Superior temporal gyrus (tissue), 1 donor: Measurements from ENCODE around the gene DACH1.

Source experiments
- DNase-seq: peaks from one replicate; pipeline ENCODE4 v3.0.0-alpha.2; 2016; ENCODE audit errors: extremely low spot score

Gene DACH1

DNA sequence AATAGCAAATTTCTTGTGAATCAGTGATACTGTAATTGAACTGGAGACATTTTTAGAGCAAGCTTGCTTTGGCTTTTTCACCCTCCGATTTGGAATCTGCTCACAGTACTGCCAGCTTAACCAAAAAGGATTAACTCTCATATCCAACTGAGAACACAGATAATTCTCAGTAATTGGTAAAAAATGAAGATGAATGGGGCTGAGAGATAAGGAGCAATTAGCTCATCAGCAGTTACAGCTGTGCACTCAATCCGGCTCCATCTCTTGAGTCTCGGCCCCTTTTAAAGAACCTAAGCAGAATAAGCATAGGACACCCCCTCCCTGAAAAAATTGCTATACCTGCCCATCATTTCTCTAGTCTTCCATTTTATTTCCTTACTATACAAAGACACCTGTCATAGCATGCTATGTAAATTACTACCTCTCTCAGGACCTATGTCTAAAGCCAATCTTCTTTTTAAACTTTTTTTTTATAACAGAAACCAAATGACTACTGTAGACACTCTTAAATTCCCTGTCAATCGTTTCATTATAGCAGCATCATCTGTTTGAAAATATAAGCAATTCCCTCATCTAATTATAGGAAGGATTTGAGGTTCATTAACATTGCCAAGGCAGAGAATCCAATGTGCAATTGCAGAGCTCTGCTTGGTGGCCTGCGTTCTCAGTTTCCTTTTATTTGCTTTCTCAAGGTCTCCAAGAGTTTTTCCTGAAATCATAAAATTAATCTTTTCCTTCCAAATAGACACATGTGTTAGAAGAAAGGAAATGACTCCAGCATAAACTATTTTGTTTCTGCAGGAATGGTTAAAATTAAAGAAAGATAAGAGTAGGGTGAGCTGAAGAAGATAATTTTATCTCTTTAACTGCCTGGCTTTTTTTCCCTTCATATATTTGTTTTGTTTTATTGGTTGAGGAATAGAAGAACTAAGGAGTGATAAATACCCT is 242.1 kb downstream of the DACH1 start:
- DNase-seq: no peak

DNA sequence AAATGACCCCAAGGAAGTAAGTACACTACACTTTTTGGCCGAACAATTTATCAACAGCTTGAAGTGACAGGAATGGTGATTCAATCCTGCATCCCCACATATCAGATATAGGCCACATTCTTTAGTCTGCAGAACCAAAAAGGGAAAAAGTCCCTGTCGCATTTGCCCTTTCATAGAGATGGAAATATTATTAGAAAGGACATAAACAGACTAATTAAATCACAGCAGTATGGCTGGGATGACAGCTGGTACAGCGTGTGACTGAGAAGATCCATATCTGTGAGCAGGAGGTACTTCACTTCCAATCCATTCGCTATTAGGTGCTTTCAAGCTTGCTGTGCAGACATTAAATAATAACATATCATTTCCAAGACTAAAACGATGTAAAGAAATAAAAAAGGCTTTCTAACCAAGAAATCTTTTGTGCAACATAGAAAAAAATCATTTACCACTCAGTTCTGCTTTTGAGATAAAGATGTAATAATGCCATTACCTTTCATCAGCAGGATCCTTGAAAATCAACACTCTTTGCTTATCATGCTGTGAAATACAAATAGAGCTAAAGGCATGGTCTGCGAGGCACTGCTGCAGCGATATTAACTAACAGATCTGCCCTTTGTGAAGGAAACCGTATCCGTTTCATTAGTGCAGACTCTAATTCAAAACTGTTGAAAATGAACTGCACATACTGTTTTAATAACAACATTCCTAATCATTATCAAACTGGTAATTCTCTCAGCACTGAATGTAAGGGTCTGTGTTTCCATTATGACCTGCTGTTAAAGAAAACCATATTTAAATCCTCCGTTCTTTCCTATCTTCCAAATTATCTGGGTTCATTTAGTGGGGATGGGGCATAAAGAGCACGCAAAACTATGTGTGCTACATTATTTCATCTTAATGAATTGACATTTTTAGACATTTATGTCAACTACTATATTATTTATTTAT is 245.6 kb downstream of the DACH1 start:
- DNase-seq: no peak

DNA sequence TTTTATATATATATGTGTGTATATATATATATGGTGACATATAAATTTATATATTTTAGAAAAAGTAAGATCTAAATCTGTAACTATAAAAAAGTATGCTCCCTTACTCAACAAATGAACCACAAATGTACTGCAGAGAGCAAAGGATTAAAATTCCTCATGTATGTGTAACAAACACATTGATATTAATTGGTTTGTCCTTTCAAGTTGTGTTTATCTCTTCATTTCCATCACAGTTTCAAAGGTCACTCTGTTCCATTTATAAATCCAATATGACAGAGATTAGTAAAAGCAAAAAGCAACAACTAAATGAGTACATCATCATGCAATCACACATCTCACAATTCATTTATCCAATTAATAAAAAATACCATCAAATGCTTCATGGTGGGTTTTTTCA is 247.9 kb downstream of the DACH1 start:
- DNase-seq: no peak

DNA sequence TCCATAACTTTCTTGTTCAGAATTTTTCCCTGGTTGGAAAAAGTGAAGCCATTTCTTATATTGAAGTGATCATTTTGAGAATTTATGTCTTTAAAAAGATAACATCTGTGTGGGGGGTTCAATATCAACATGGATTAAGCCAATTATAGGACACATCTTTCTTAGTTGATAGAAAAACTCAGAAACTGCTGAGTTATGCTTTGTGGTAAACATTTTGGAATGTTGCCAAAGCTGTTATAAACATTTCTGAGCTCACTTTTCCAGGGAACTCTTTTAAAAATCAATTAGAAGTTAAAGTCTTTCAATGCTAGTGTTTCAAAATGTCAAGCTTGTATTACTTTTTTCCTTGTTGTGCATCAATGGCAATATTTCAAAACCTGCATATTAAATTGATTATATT is 248.8 kb downstream of the DACH1 start:
- no peak for DNase-seq

DNA sequence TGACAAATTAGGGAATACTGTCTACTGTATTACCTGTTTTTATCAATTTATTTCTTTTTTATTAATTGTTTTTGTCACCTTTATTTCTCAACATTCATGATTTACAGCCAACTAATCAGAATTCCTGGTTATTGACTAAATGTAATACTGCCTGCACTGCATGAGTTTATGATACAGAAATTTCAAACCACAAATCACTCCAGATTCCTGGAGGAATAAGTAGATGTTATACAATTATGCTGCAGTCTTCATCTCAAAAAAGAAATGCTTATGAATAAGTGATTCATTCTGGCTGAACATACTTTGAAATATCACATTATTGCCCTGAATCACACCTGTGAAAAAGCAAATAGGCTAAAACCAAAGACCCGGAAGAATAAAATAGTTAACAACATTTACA is 249.7 kb downstream of the DACH1 start:
- no peak for DNase-seq

DNA sequence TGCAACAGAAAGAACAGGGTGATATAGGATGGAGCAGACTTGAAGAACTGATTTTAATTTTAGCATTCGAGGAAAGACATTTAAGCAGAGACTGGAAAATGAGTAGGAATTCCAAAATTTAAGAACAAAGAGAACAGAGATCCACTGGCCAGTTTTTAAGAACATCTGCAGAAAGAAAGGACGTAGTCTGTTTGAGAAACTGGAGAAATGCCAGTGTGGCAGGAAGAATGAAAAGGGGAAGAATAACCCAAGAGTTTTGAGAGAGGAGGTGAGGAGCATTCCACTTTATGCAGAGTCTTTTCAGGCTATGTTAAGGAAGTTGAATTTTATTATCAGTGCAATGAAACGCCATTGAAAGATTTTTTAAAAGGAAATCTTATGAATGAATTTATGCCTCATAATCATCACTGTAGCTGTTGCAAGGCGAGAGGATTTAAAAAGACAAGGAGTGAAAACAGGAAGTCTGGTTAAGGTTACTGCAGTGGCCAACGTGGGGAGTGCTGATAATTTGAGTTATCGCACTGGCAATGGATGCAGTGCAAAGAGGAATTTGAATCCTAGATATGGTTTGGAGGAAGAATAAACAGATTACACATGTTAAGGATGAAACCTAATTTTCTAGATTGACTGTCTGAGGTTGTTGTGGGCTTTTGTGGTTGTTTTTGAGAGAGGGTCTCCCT is 253.8 kb downstream of the DACH1 start:
- DNase-seq: no peak

DNA sequence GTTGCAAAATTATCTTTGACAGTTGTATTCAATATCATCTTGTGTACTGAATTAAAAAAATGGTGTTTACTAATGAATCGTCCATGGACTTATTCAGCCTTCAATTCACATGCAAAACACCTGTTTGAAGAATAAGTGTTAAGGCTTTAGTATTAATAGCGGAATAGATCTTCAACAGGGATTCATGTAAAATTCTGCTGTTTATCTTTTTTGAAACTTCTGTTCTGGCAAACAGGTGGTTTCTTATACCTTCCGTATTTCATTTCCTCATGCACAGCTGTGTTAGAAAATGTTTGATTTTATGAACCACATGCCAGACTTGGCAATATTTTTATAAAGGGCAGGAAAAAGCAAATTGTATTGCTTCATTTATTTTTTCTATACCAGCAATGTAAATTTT is 255.7 kb downstream of the DACH1 start:
- DNase-seq: no peak

DNA sequence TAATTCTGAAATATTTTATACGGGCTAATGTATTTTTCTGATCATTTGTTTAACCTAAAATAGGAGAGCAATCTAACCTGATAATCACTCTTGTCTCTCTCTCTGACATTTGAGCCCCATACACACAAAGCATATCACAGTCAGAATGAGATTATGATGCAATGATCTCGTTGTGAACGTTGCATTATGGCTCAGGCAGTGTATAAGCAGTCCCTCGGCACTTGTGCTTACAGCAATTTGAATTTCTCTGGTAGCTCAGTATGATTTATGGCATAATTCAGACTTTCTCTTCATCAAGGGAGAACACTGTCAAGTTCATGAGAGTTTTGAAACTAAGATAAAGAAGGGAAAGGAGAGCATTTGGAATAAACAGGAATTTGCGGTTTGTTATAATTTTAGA is 256.1 kb downstream of the DACH1 start:
- DNase-seq: no peak

DNA sequence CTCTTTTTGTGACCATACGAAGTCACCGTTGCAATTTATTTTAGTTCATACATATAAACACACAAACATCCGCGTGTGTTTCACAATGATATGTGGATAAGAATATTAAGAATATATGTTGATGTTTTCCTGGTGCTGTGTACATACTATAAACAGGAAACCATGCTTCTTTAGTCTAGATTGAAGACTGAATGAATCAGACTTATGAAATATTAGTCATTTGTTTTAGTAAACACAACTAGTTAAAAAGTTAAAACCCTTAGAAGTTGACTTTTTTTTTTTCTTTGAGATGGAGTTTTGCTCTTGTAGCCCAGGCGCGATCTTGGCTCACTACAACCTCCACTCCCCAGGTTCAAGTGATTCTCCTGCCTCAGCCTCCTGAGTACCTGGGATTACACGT is 257.7 kb downstream of the DACH1 start:
- no peak for DNase-seq

DNA sequence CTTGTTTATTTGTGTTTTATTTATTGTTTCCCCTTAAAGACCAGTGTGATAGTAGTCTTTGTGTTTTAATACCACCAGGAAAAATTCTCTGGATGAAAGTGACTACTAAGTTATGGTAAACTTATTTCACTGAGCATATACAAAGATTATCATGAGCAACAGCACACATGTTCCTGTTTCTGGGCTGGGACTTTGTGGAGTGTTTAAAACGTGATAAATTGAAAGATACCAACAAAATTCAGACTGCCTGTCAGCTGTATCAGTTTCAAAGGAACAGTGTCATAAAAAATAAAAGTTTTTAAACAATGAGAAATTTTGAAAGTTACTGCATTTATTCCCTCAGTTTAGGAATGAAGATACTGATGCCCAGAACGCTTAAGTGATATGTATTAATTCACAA is 259.4 kb downstream of the DACH1 start:
- no peak for DNase-seq

DNA sequence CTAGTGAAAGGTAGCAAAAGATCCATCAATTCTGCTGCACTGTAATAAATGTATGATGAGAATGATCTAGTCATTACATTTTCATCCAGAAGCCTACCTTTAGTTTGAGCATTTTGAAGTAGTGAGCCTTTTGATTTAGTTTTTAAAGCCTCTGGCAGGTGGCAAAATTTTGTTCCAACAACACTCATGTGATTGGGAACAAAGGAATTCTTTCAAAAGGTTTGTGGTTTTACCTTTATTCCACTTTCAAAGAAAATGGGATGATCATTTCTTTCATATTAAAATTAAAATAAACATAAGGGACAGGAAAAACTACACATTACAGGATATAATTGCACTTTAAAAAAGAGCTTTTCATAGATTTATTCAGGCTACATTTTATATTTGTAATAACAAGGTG is 260.2 kb downstream of the DACH1 start:
- no peak for DNase-seq

DNA sequence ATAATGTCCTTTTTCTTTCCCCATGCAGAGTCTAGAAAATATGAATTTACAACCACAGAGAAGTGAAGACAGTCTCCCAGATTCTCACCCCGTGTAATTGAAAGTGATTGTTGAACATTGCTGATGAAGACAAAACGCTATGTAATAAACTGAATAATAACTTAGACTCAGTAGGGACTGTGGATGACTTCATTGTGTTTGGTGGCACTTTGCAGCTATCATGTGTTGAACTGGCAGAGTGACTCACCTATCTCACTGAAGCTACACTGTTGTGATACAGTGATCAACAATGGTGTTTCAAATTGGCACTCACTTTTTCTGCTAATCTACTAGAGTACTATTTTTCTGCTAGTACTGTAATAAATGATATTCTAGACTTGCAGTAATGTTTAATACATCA is 261.3 kb downstream of the DACH1 start:
- no peak for DNase-seq

DNA sequence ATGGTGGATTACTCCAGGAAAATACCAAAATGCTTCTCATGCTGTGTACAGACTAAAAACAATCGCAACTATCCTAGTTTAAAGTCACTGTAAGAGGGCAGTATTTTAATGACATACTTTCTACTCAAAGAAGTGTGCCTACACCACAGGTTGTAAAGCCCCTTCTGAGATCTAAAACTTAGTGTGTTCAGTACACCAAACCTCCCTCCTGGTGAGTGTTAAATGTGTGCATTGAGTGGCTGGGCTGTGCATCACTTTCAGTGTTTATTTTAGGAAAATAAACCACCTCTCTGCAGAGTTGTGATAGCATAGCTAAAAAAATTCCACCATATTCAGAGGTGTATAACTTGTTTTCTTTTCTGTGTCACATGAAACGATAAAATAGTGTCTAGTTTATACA is 263.7 kb downstream of the DACH1 start:
- no peak for DNase-seq

DNA sequence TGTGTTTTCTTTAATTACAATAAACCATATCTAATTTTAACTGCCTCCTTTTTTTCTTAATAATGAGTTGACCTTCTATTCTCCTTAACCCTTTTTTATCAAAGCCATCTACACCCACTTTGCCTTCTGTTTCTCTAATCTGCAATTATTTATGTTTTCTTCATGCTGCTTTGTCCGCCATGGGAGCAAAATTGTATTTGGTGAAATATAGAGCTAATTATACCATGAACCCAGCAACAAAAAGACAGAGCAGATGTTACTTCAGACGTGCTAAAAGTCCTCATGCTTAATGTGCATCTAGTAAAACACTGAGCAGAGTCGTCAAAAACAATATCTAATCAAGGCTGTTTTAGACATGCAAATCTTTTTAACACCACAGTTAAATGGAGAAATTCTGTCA is 264.7 kb downstream of the DACH1 start:
- no peak for DNase-seq

DNA sequence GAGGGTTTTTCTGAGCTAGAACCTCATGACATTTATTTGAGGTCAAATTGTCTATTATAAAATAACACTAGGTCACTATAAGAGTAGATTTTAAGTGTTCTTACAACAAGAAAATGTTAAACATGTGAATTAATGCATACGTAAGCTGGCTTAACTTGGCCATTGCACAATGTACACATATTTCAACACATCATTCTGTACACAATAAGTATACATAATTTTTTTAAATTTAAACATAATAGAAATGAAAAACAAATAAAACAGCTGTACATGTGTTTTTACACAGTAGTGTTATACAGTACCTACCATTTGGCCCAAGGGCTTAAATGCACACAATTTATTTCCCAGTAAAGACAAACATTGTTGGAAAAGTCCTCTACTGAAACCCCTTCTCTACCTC is 269.9 kb downstream of the DACH1 start:
- DNase-seq: no peak

DNA sequence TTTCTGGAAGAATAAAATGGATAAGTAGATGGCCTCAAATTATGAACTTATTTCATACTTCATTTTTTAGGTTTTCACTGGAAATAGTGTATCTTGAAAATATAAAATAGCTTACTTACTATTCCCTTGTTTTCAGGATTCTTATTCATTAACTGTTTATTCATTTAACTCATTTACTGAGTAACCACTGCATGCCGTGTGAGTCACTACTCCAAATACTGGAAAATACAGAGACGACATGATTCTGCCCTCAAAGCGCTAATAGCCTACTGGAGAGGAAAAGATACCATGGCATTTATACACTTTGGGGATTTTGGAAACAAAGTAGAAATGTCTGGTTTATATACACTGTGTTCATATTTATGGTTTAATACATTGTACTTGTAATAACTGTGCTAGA is 270.9 kb downstream of the DACH1 start:
- DNase-seq: no peak

DNA sequence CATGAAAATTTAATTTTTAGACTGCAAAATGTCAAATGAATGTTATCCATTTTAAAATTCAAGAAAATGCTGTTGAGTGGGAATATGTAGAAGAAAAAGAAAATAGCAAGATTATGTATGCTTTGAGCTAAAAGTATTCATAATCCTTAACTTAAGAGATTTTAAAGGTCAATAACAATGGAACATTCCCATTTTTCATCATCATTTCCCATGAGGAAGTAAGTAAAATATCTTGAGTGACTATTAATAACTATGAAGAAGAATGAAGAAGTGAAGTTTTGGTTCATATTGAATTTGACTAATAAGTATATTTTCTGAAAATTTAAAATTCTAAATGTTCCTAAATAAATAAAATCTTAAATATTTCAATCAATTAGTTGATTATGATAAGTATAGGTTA is 273.4 kb downstream of the DACH1 start:
- DNase-seq: no peak

DNA sequence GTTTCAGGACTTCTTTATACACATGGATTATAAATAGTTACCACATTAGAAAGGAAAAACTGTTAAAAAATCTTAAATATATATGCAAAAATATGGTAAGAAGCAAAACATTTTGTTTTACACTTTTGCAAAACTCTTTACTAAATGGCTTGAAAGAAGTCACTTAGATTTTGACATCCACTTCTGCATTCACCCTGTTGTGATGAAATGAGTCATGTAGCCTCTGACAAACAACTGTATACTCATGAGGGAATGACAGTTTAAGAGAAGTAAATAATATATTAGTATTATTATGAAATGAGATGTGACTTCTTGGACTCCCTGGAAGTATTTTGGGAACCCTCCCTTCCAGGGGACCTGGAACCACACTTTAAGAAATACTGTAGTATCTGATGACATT is 275.6 kb downstream of the DACH1 start:
- DNase-seq: no peak

DNA sequence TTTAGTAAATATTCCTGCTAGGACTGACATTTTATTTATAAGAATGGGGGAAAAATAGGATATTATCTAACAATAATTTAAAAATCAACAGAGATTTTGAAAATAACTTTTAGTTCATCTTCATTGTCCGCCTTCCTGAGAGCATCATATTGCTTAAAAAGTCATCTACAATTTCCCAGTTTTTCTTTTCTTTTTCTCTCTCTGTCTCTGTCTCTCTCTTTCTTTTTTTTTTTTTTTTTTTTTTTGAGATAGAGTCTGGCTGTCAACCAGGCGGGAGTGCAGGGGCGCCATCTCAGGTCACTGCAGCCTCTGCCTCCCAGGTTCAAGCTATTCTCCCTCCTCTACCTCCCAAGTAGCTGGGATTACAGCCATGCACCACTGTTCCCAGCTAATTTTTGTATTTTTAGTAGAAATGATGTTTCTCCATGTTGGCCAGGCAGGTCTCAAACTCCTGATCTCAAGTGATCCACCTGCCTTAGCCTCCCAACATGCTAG is 276.3 kb downstream of the DACH1 start:
- DNase-seq: no peak

DNA sequence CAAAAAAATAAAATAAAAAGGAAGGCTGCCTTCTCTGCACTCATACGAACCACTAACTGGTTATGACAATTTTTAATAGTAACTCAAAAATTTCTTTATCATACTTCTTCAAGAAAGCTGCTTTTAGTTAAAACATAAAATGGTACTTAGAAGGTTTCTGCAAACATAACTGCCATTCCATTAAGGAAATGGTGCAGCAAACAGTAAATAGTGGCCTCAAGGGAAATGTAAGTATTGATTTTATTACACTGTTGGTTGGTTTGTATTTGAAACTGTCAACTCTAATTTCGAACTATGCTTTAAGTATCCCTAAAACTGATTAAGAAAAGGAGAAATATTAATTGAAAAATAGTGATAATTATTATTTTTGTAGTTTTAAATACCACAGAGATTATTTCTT is 278.0 kb downstream of the DACH1 start:
- no peak for DNase-seq

DNA sequence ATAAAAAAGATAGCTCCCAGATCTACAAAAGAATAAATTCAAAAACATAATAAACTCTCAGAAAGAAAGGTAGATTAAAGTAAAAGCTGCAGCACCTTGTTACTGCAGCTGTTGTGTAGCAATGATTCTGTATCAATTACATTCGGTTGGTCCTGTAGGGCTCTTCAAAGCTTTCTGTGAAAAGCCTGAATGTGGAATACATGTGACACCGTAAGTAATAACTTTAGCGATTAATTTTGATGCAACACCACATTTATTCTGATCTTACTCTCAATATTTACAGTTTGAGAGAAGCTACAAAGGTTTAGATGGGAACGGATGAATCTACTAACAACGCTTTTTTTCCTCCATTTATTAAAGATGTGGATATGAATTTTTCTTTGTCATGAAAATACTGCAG is 279.2 kb downstream of the DACH1 start:
- no peak for DNase-seq

DNA sequence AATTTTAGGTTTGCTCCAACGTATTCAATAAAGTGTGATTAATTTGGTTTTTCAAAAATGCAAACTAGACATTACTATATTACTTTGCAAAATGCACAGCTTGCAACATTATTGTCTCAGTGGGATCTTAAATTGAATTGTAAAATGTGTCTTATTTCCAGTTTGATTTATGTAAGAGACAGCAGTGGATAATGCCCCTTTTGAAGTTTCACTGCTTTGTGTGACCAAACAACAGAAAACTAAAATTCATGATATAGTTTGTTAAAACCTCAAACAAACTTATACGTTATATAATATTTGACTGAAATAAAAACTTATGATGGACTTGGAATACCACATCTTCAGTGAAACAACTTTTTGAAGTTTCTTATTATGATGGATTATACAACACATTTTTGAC is 279.8 kb downstream of the DACH1 start:
- DNase-seq: no peak
